ENCODE results near the gene AADACL3.

Gene AADACL3

DNA sequence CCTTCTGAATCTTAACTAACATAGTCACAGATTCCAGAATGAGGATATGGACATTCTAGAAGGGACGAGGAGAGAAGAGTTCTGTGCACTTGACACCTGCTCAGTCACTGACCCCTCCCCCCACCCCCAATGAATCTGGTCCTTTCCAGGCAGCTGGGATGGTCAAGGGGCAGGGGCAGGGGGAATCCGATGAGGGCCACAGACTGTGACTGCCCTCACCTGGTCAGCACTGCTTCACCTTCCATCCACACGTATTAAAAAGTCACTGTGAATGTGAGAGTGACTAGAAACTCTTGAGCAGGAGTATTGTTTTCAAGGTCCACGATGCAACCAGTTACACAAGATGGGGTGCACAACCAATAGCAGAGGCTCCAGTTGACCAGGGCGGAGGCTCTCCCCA lies 48.1 kb downstream of the AADACL3 start:
- no peak for DNase-seq
- H3K4me3 ChIP-seq (ENCODE audit: low read length) = no peak overlapping the region
- no peaks in the 10 kb centered on the region for H3K79me2 ChIP-seq (ENCODE audit: low read length)
- H3K27me3 ChIP-seq (replicated peaks; ENCODE audit: insufficient read depth, low read length) = peaks cover 36% of the 10 kb centered on the region
- no peaks in the 10 kb centered on the region for H3K36me3 ChIP-seq (replicated peaks; ENCODE audit: insufficient read depth, low read length)
- no peak overlapping the region for H3K9ac ChIP-seq (ENCODE audit: low read length)
- no peaks in the 10 kb centered on the region for H3K9me3 ChIP-seq (replicated peaks; ENCODE audit: insufficient read depth, low read length)
- H3K27ac ChIP-seq (ENCODE audit: low read length) = no peak overlapping the region
- no peaks in the 10 kb centered on the region for H4K20me1 ChIP-seq (ENCODE audit: insufficient read depth, low read length)
- TF ChIP-seq EZH2 (optimal IDR thresholded peaks at IDR 0.05; ENCODE audit: low read depth, low read length) = no peak
- no peak for TF ChIP-seq EZH2phosphoT487 (IDR thresholded peaks at IDR 0.05; ENCODE audit: low read length)
- TF ChIP-seq CTCF (IDR thresholded peaks at IDR 0.05; ENCODE audit: low read length) = no peak
- no peaks in the 10 kb centered on the region for H3K4me1 ChIP-seq (ENCODE audit: low read length)
- no peak overlapping the region for H2AFZ ChIP-seq (ENCODE audit: low read length)
- H3K4me2 ChIP-seq (ENCODE audit: low read depth, low read length) = no peak overlapping the region
- no peaks in the 10 kb centered on the region for H3F3A ChIP-seq (ENCODE audit: insufficient read depth, low read length)
- no peaks in the 10 kb centered on the region for H3K9me2 ChIP-seq (replicated peaks; ENCODE audit: insufficient read depth, low read length)

DNA sequence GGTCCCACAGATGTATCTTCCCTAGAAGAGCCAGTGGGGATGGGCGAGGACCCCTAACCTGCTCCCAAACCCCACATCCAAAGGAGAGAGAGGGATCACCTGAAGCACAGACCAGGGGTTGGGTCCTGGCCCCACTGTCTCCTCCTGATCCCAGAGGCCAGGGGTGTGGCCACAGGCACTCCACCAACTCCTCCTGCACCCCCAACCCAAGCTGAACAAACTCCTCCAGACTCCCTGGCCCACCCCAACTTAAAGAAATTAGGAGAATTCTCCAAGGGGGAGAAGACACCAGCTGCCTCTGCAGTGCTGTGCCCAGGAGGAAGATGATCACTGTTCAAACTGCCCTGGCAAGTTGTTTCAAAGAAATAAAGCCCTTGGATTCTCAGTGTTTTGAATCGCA lies 53.1 kb downstream of the AADACL3 start:
- H3K27me3 ChIP-seq (replicated peaks; ENCODE audit: insufficient read depth, low read length) = peaks cover 18% of the 10 kb centered on the region
- H3F3A ChIP-seq (ENCODE audit: insufficient read depth, low read length) = no peaks in the 10 kb centered on the region
- TF ChIP-seq EZH2 (optimal IDR thresholded peaks at IDR 0.05; ENCODE audit: low read depth, low read length) (no peak), CTCF (IDR thresholded peaks at IDR 0.05; ENCODE audit: low read length) (no peak), EZH2phosphoT487 (IDR thresholded peaks at IDR 0.05; ENCODE audit: low read length) (no peak)
- H3K4me2 ChIP-seq (ENCODE audit: low read depth, low read length) = no peak overlapping the region
- H4K20me1 ChIP-seq (ENCODE audit: insufficient read depth, low read length) = no peaks in the 10 kb centered on the region
- H3K27ac ChIP-seq (ENCODE audit: low read length) = no peak overlapping the region
- no peaks in the 10 kb centered on the region for H3K79me2 ChIP-seq (ENCODE audit: low read length)
- no peak for DNase-seq
- no peaks in the 10 kb centered on the region for H3K9me3 ChIP-seq (replicated peaks; ENCODE audit: insufficient read depth, low read length)
- H3K4me3 ChIP-seq (ENCODE audit: low read length) = no peak overlapping the region
- H3K36me3 ChIP-seq (replicated peaks; ENCODE audit: insufficient read depth, low read length) = no peaks in the 10 kb centered on the region
- H3K9ac ChIP-seq (ENCODE audit: low read length) = no peak overlapping the region
- no peaks in the 10 kb centered on the region for H3K4me1 ChIP-seq (ENCODE audit: low read length)
- no peak overlapping the region for H2AFZ ChIP-seq (ENCODE audit: low read length)
- H3K9me2 ChIP-seq (replicated peaks; ENCODE audit: insufficient read depth, low read length) = no peaks in the 10 kb centered on the region

DNA sequence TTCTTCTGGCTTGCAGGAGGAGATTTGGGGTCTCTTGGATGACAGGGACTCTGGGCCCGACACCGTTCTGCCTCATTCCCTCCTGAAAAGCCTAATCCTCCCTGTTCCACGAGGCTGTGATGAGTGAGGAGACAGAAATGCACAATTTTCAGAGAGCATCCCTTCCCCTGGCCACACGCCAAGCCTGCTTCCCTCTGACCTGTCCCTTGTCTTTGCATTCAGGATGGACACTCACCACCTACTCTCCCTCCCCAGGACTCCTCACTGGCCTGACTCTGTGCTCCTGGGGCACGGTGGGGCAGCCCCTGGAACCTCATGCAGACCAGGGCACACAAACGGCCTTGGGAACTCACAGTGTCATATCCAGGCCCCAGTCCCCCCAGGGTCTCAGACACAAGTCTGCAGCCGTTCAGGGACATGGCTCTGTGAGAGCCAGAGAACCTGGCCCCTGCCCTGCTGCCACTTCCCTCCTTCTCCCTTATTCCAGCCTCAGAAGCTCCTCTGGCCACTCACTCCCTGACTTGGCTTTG lies 54.1 kb downstream of the AADACL3 start:
- Histone ChIP-seq H3K4me2 (ENCODE audit: low read depth, low read length) (no peak overlapping the region), H2AFZ (ENCODE audit: low read length) (no peak overlapping the region), H4K20me1 (ENCODE audit: insufficient read depth, low read length) (no peaks in the 10 kb centered on the region), H3K27ac (ENCODE audit: low read length) (no peak overlapping the region), H3F3A (ENCODE audit: insufficient read depth, low read length) (no peaks in the 10 kb centered on the region), H3K79me2 (ENCODE audit: low read length) (no peaks in the 10 kb centered on the region), H3K36me3 (replicated peaks; ENCODE audit: insufficient read depth, low read length) (no peaks in the 10 kb centered on the region), H3K9ac (ENCODE audit: low read length) (no peak overlapping the region), H3K27me3 (replicated peaks; ENCODE audit: insufficient read depth, low read length) (peaks cover 18% of the 10 kb centered on the region), H3K4me3 (ENCODE audit: low read length) (no peak overlapping the region), H3K4me1 (ENCODE audit: low read length) (no peaks in the 10 kb centered on the region), H3K9me2 (replicated peaks; ENCODE audit: insufficient read depth, low read length) (no peaks in the 10 kb centered on the region), H3K9me3 (replicated peaks; ENCODE audit: insufficient read depth, low read length) (no peaks in the 10 kb centered on the region)
- no peak for TF ChIP-seq EZH2 (optimal IDR thresholded peaks at IDR 0.05; ENCODE audit: low read depth, low read length)
- no peak for TF ChIP-seq EZH2phosphoT487 (IDR thresholded peaks at IDR 0.05; ENCODE audit: low read length)
- TF ChIP-seq CTCF (IDR thresholded peaks at IDR 0.05; ENCODE audit: low read length) = no peak
- no peak for DNase-seq

Data from MM.1S (cell line).